DND-41 (cell line): ENCODE results near the gene ANO6.

ENCODE experiments used
- ATAC-seq: fragments of 200-7000 bp; cut with Tn5 transposase; 3 replicates; pipeline ENCODE4 v1.9.1; 2021; ENCODE audit warnings: low read depth; ENCODE audit not compliant: insufficient read depth
- DNase-seq: peaks from one replicate; pipeline ENCODE4 v3.0.0-alpha.2; 2020
- H2AFZ ChIP-seq: 2 replicates; pipeline ENCODE4 v1.6.0; 2012; ENCODE audit warnings: low read depth, low read length
- H3K27ac ChIP-seq: 2 replicates; pipeline ENCODE4 v1.5.1; 2012; ENCODE audit warnings: low read length, inconsistent platforms
- H3K27me3 ChIP-seq: fragments of 200-600 bp; sonication (generic); 2 replicates; pipeline ENCODE4 v1.6.0; 2012; ENCODE audit warnings: low read length, mild to moderate bottlenecking, inconsistent platforms; ENCODE audit not compliant: insufficient read depth, poor library complexity
- H3K36me3 ChIP-seq: 2 replicates; pipeline ENCODE4 v1.5.1; 2012; ENCODE audit warnings: low read length, inconsistent platforms; ENCODE audit not compliant: insufficient read depth
- H3K4me1 ChIP-seq: 2 replicates; pipeline ENCODE4 v1.5.1; 2012; ENCODE audit warnings: mild to moderate bottlenecking, low read length; ENCODE audit not compliant: insufficient read depth
- H3K4me2 ChIP-seq: 2 replicates; pipeline ENCODE4 v1.6.0; 2012; ENCODE audit warnings: mild to moderate bottlenecking, moderate library complexity, low read length, inconsistent platforms; ENCODE audit not compliant: insufficient read depth
- H3K4me3 ChIP-seq, 2 experiments: fragments of 200-600 bp in 1 of 2; shearing (Covaris generic) in 1 of 2; 2 replicates each; pipeline ENCODE4 v1.5.1; 2012 to 2016; ENCODE audit warnings: inconsistent platforms in 2 of 2, low read length in 2 of 2, mild to moderate bottlenecking in 2 of 2, low read depth in 1 of 2, moderate library complexity in 1 of 2
- H3K79me2 ChIP-seq: 2 replicates; pipeline ENCODE4 v1.6.0; 2012; ENCODE audit warnings: low read length, inconsistent platforms; ENCODE audit not compliant: insufficient read depth
- H3K9ac ChIP-seq: 2 replicates; pipeline ENCODE4 v1.6.0; 2012; ENCODE audit warnings: low read depth, mild to moderate bottlenecking, inconsistent platforms, low read length, moderate library complexity
- H3K9me3 ChIP-seq: 2 replicates; pipeline ENCODE4 v1.5.1; 2012; ENCODE audit warnings: low read length, moderate library complexity, mild to moderate bottlenecking, inconsistent platforms; ENCODE audit not compliant: insufficient read depth, severe bottlenecking
- H4K20me1 ChIP-seq: 2 replicates; pipeline ENCODE4 v1.6.0; 2012; ENCODE audit warnings: low read length; ENCODE audit not compliant: insufficient read depth
- EZH2 ChIP-seq: IDR thresholded peaks from 3 replicates; pipeline ENCODE4 v1.6.1; 2012; ENCODE audit warnings: borderline replicate concordance, low read depth, mild to moderate bottlenecking, moderate library complexity, low read length, inconsistent platforms; ENCODE audit not compliant: severe bottlenecking
- TF ChIP-seq, protein P1 (sequence below): IDR thresholded peaks from 2 replicates; pipeline ENCODE4 v1.5.1; 2012; ENCODE audit warnings: borderline replicate concordance, low read length, moderate library complexity, mild to moderate bottlenecking; ENCODE audit not compliant: poor library complexity, severe bottlenecking; ENCODE audit errors: extremely low read depth

The ANO6 gene

GRCh38 chr12:45468751-45469615 lies 253.1 kb downstream of the ANO6 start:
- Histone ChIP-seq H2AFZ (no peak overlapping the region), H3K27me3 (no peaks in the 10 kb centered on the region), H3K9ac (no peak overlapping the region), H3K4me3 (no peak overlapping the region), H3K79me2 (no peaks in the 10 kb centered on the region), H3K36me3 (no peaks in the 10 kb centered on the region), H4K20me1 (no peaks in the 10 kb centered on the region), H3K9me3 (no peaks in the 10 kb centered on the region), H3K4me2 (no peak overlapping the region), H3K27ac (no peak overlapping the region), H3K4me1 (no peaks in the 10 kb centered on the region)
- DNase-seq (no peak), ATAC-seq (no peak)
- no peak for TF ChIP-seq EZH2
- TF ChIP-seq, protein P1, sequence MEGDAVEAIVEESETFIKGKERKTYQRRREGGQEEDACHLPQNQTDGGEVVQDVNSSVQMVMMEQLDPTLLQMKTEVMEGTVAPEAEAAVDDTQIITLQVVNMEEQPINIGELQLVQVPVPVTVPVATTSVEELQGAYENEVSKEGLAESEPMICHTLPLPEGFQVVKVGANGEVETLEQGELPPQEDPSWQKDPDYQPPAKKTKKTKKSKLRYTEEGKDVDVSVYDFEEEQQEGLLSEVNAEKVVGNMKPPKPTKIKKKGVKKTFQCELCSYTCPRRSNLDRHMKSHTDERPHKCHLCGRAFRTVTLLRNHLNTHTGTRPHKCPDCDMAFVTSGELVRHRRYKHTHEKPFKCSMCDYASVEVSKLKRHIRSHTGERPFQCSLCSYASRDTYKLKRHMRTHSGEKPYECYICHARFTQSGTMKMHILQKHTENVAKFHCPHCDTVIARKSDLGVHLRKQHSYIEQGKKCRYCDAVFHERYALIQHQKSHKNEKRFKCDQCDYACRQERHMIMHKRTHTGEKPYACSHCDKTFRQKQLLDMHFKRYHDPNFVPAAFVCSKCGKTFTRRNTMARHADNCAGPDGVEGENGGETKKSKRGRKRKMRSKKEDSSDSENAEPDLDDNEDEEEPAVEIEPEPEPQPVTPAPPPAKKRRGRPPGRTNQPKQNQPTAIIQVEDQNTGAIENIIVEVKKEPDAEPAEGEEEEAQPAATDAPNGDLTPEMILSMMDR: no peak

DNA sequence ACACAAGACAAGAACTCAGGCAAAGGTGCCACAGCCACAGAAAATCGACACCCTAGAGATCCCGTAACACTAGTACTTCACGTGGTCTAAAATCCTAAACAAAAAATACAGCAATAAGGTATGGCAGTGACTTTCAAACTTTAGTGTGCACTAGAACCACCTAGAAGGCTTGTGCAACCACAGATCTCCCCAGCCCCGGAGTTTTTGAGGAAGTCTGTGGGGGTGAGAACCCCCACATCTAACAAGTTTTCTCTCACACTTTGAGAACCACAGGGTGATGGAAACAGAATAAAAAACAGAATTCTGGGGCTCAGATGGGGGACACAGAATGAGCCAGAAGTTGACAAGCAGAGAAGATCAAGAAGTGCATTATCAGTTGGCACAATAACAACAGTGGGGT lies 254.0 kb downstream of the ANO6 start:
- TF ChIP-seq, protein P1: no peak
- TF ChIP-seq EZH2: no peak
- DNase-seq: no peak

DNA sequence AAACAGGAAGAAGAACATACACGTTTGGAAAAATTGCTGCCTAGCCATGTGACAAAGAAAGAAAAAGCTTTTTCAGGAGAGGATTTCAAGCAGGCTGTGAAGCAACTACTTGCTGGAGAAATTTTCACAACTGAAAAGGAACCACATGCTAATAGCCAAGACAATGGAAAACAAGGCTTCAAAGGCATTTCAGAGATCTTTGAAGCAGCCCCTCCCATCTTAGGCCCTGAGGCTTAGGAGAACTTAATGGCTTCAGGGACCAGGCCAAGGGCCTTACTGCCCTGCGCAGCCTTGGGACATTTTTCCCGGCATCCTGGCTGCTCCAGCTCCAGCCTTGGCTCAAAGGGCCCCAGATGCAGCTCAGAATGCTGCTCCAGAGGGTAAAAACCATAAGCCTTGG lies 257.7 kb downstream of the ANO6 start:
- Histone ChIP-seq H3K4me1 (no peaks in the 10 kb centered on the region), H3K27me3 (no peaks in the 10 kb centered on the region), H3K4me3 (no peak overlapping the region), H3K9ac (no peak overlapping the region), H3K9me3 (no peaks in the 10 kb centered on the region), H4K20me1 (no peaks in the 10 kb centered on the region), H3K79me2 (no peaks in the 10 kb centered on the region), H3K27ac (no peak overlapping the region), H2AFZ (no peak overlapping the region), H3K36me3 (no peaks in the 10 kb centered on the region), H3K4me2 (no peak overlapping the region)
- TF ChIP-seq, protein P1: no peak
- TF ChIP-seq EZH2: no peak
- DNase-seq: no peak
- no peak for ATAC-seq

More for the DNA sequence above, 254.0 kb downstream of the ANO6 start:
- Histone ChIP-seq H3K9me3 (no peaks in the 10 kb centered on the region), H4K20me1 (no peaks in the 10 kb centered on the region), H3K27me3 (no peaks in the 10 kb centered on the region), H3K9ac (no peak overlapping the region), H3K4me1 (no peaks in the 10 kb centered on the region), H3K36me3 (no peaks in the 10 kb centered on the region), H3K79me2 (no peaks in the 10 kb centered on the region), H3K27ac (no peak overlapping the region), H3K4me3 (no peak overlapping the region), H3K4me2 (no peak overlapping the region), H2AFZ (no peak overlapping the region; the same call in 1 of the 2 replicates)
- ATAC-seq: no peak
